GM12892 (cell line): Measurements from ENCODE around the gene CADM3.

Experiments
- POLR2A ChIP-seq: IDR thresholded peaks from 2 replicates; pipeline ENCODE4 v1.6.1; 2011; ENCODE audit warnings: low read depth, low read length, control low read depth
- POLR2AphosphoS5 ChIP-seq: IDR thresholded peaks from 2 replicates; pipeline ENCODE4 v1.6.1; 2011; ENCODE audit warnings: low read depth, low read length, control low read depth
- TAF1 ChIP-seq: IDR thresholded peaks from 2 replicates; pipeline ENCODE4 v1.6.1; 2011; ENCODE audit warnings: low read depth, mild to moderate bottlenecking, control low read depth, low read length, borderline replicate concordance

- TF ChIP-seq POLR2A = no peak
- no peak for TF ChIP-seq POLR2AphosphoS5
- TF ChIP-seq TAF1 = no peak
Observed at GRCh38 chr1:159214149-159214760, 42.8 kb downstream of the CADM3 start.
